Epithelial cell of alveolus of lung (primary cell): ENCODE data around the gene CD59. TPM values are rescaled to one million over a fixed set of nuclear protein-coding genes. Genes with fewer than 3 reads are reported as not detected.

Source experiments
- total RNA-seq: library from RNA; depleted of rRNA; stranded (reverse); fragments of >200 nt; gene quantifications from 2 replicates; pipeline ENCODE4 v1.2.1, GENCODE V29; 2015

The CD59 gene, protein sequence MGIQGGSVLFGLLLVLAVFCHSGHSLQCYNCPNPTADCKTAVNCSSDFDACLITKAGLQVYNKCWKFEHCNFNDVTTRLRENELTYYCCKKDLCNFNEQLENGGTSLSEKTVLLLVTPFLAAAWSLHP
- total RNA-seq: 375 and 413 TPM in 2 replicates

GRCh38 chr11:33736148-33736812 is at the start of gene CD59:
Gene CD59, minus strand, starts transcription at chr11:33736423. Its CDS starts 13,978 bp downstream, at chr11:33722445.

GRCh38 chr11:33773987-33774735 is 37.9 kb upstream of the CD59 start, which contains the start of gene FBXO3:
Gene FBXO3, minus strand, starts transcription at chr11:33774520. Its CDS starts 23 bp downstream, at chr11:33774497.

DNA sequence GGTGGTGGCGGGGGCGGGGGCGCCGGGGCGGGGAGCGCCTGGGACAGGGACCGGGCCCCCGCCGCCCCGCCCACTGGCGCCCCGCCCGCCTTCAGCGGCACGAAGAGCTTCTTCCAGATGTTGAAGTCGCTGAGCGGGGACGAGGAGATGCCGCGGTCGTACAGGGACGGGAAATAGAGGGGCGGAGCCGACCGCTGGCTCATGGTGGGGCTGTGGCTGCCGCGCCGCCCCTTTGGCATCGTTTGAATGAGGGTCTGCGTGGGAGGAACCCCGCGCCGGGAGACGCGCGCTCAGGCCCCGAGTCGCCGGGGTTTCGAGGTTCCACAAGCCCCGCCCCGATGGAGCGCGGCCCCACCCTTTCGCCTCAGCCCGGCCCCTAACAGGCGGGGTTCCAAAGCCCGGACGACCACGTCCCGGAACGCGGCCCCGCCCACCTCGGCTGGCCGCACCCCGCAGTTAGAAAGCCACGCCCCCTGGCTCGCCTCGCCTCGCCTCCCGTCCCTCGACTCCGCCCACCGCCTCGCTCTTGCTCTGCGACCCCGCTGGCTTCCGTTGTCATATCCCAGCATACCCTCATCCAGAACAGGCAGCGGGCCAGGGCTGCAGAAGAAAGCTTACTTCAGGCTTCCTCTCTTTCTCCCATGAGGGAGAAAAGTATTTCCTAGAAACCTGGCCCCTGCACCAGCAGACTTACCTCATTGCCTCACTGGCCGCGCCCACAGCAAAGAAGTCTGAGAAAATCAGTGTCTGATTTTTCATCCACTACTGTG is 35.5 kb downstream of the CD59 start, which contains the start of gene C11orf91:
C11orf91 (minus strand) TSS at position 325 of the 770 bp plus-strand sequence; CDS start at position 239, 86 bp downstream.

Other genes with a start within 250 kb of the CD59 start
- not detected in 2 replicates for gene C11orf91, start 35.6 kb downstream of the CD59 start, total RNA-seq
- 24.0 and 27.4 TPM in 2 replicates for gene FBXO3, start 38.1 kb upstream of the CD59 start, total RNA-seq
- gene LMO2, start 155.7 kb upstream of the CD59 start, total RNA-seq: 0.39 and 2.2 TPM in 2 replicates